GM23248 (cell line): ENCODE data around the gene CCDC187. TPM values are rescaled to one million over a fixed set of nuclear protein-coding genes. Genes with fewer than 3 reads are reported as not detected.

ENCODE experiments used
- DNase-seq: peaks from one replicate; pipeline ENCODE4 v3.0.0-alpha.2; 2015
- H2AFZ ChIP-seq: fragments of 200-600 bp; sonication (generic); 2 replicates; pipeline ENCODE4 v1.6.1; 2016; ENCODE audit warnings: antibody characterized with exemption
- H3F3A ChIP-seq: fragments of 200-600 bp; sonication (generic); 2 replicates; pipeline ENCODE4 v1.6.1; 2016; ENCODE audit warnings: mild to moderate bottlenecking, antibody characterized with exemption, mixed run types; ENCODE audit not compliant: insufficient read depth
- H3K27ac ChIP-seq: fragments of 200-600 bp; sonication (generic); 2 replicates; pipeline ENCODE4 v1.5.1; 2016; ENCODE audit warnings: mild to moderate bottlenecking
- H3K27me3 ChIP-seq: fragments of 200-600 bp; sonication (generic); replicated peaks from 2 replicates; pipeline ENCODE4 v1.6.1; 2016; ENCODE audit warnings: mild to moderate bottlenecking; ENCODE audit not compliant: insufficient read depth
- H3K36me3 ChIP-seq: fragments of 200-600 bp; sonication (generic); 2 replicates; pipeline ENCODE4 v1.6.1; 2016; ENCODE audit warnings: low read depth, mild to moderate bottlenecking
- H3K4me1 ChIP-seq: fragments of 200-600 bp; sonication (generic); 2 replicates; pipeline ENCODE4 v1.6.1; 2016; ENCODE audit warnings: mild to moderate bottlenecking; ENCODE audit not compliant: insufficient read depth
- H3K4me2 ChIP-seq: fragments of 200-600 bp; sonication (generic); one replicate; pipeline ENCODE4 v1.6.1; 2016; ENCODE audit warnings: mild to moderate bottlenecking; ENCODE audit not compliant: unreplicated experiment
- H3K4me3 ChIP-seq: fragments of 200-600 bp; sonication (generic); 2 replicates; pipeline ENCODE4 v1.5.1; 2016; ENCODE audit warnings: mild to moderate bottlenecking
- H3K79me2 ChIP-seq: fragments of 200-600 bp; sonication (generic); 2 replicates; pipeline ENCODE4 v1.6.1; 2016; ENCODE audit warnings: mild to moderate bottlenecking; ENCODE audit not compliant: insufficient read depth
- H3K9ac ChIP-seq: fragments of 200-600 bp; sonication (generic); 2 replicates; pipeline ENCODE4 v1.6.1; 2016; ENCODE audit warnings: mild to moderate bottlenecking
- H3K9me2 ChIP-seq: fragments of 200-600 bp; sonication (generic); 2 replicates; pipeline ENCODE4 v1.6.1; 2016; ENCODE audit warnings: mixed run types, mild to moderate bottlenecking, moderate library complexity; ENCODE audit not compliant: insufficient read depth
- H3K9me3 ChIP-seq: fragments of 200-600 bp; sonication (generic); one replicate; pipeline ENCODE4 v1.6.1; 2017; ENCODE audit warnings: low read depth
- H4K20me1 ChIP-seq: fragments of 200-600 bp; sonication (generic); 2 replicates; pipeline ENCODE4 v1.6.0; 2016; ENCODE audit not compliant: insufficient read depth
- EZH2 ChIP-seq: fragments of 200-600 bp; sonication (generic); IDR thresholded peaks from 2 replicates; pipeline ENCODE4 v1.6.1; 2018; ENCODE audit warnings: antibody characterized with exemption, mild to moderate bottlenecking; ENCODE audit not compliant: insufficient read depth, poor library complexity, severe bottlenecking
- EZH2phosphoT487 ChIP-seq: fragments of 200-600 bp; sonication (generic); IDR thresholded peaks from 2 replicates; pipeline ENCODE4 v1.6.1; 2018; ENCODE audit warnings: antibody characterized with exemption, moderate library complexity, mild to moderate bottlenecking, low read depth; ENCODE audit not compliant: insufficient read depth
- WGBS, 2 experiments: methylation state at CpG; one replicate each; pipeline ENCODE4 v1.1.6; 2015 to 2017; ENCODE audit warnings: low lambda C conversion rate in 2 of 2, low coverage in 1 of 2; ENCODE audit errors: missing lambda C conversion rate in 2 of 2; 5-methylcytosine and 5-hydroxymethylcytosine counted together
- in situ Hi-C: fragments of 300-500 bp; cut with MboI; formaldehyde crosslinking; loops from 2 replicates; pipeline ENCODE4 v1.15.0; 2020
- polyA plus RNA-seq: library from polyadenylated mRNA; unstranded; fragments of >200 nt; fragmentation: Nextera tagmentation; extraction: Ambion mirVana; gene quantifications from 2 replicates; pipeline ENCODE4 v1.2.1, GENCODE V29; 2016
- total RNA-seq: library from RNA; depleted of rRNA; stranded (reverse); fragments of >200 nt; shearing (Covaris generic); gene quantifications from 2 replicates; pipeline ENCODE4 v1.2.3, GENCODE V29; 2014

CCDC187 gene
- total and polyA plus RNA-seq, 2 experiments from 2014 or later: not detected

- TF ChIP-seq EZH2: no peak
- no peak for TF ChIP-seq EZH2phosphoT487
- Histone ChIP-seq H3K9me2 (no peaks in the 10 kb centered on the region), H3K27me3 (no peaks in the 10 kb centered on the region), H3K36me3 (no peaks in the 10 kb centered on the region; the same call in 1 of the 2 replicates), H4K20me1 (no peaks in the 10 kb centered on the region), H3K4me1 (peaks cover 14% of the 10 kb centered on the region), H3K27ac (no peak overlapping the region), H3K9ac (no peak overlapping the region), H2AFZ (no peak overlapping the region), H3K79me2 (no peaks in the 10 kb centered on the region), H3K4me2 (no peak overlapping the region), H3K9me3 (no peaks in the 10 kb centered on the region), H3F3A (peaks cover 8% of the 10 kb centered on the region; the same call in 1 of the 2 replicates), H3K4me3 (no peak overlapping the region)
- WGBS, 2 experiments: 82 to 84% methylated on average over 17 of the region's 18 CpGs
- in situ Hi-C loops: no loop called here
- DNase-seq: no peak
Observed at GRCh38 chr9:136341042-136341655, 37.3 kb upstream of the CCDC187 start.

GRCh38 chr9:136340356-136341041 is 36.6 kb upstream of the CCDC187 start:
- WGBS, 2 experiments: 91 to 93% methylated on average over 26 to 28 of the region's 28 CpGs
- no peak overlapping the region for H3K27ac ChIP-seq
- DNase-seq: no peak
- no peaks in the 10 kb centered on the region for H4K20me1 ChIP-seq
- H3K9me2 ChIP-seq: no peaks in the 10 kb centered on the region
- in situ Hi-C loops: no loop called here
- no peak overlapping the region for H3K4me3 ChIP-seq
- H3F3A ChIP-seq: peaks cover 8% of the 10 kb centered on the region; the same call in 1 of the 2 replicates
- H3K4me1 ChIP-seq: peaks cover 9% of the 10 kb centered on the region; the same call in 1 of the 2 replicates
- no peak overlapping the region for H2AFZ ChIP-seq
- TF ChIP-seq EZH2: no peak
- no peak for TF ChIP-seq EZH2phosphoT487
- H3K4me2 ChIP-seq: no peak overlapping the region
- H3K36me3 ChIP-seq: no peaks in the 10 kb centered on the region; the same call in 1 of the 2 replicates
- no peak overlapping the region for H3K9ac ChIP-seq
- H3K27me3 ChIP-seq: no peaks in the 10 kb centered on the region
- H3K9me3 ChIP-seq: no peaks in the 10 kb centered on the region
- H3K79me2 ChIP-seq: no peaks in the 10 kb centered on the region

- Histone ChIP-seq H3K9ac (no peak overlapping the region), H3K27me3 (no peaks in the 10 kb centered on the region), H4K20me1 (no peaks in the 10 kb centered on the region), H3K36me3 (no peaks in the 10 kb centered on the region; the same call in 1 of the 2 replicates), H2AFZ (no peak overlapping the region), H3K9me3 (no peaks in the 10 kb centered on the region), H3K79me2 (no peaks in the 10 kb centered on the region), H3K4me3 (no peak overlapping the region), H3K4me2 (no peak overlapping the region), H3K9me2 (no peaks in the 10 kb centered on the region), H3K27ac (no peak overlapping the region), H3F3A (peaks cover 7% of the 10 kb centered on the region; the same call in 1 of the 2 replicates), H3K4me1 (peaks cover 3% of the 10 kb centered on the region; the same call in 1 of the 2 replicates)
- DNase-seq: no peak
- TF ChIP-seq EZH2phosphoT487: no peak
- no peak for TF ChIP-seq EZH2
- 90 to 95% methylated on average over 12 of the region's 12 CpGs for WGBS, 2 experiments
- in situ Hi-C loops: no loop called here
Observed at GRCh38 chr9:136339958-136340310, 36.0 kb upstream of the CCDC187 start.

GRCh38 chr9:136339173-136339957 is 35.5 kb upstream of the CCDC187 start:
- H3K9me2 ChIP-seq: no peaks in the 10 kb centered on the region
- WGBS, 2 experiments: 81 to 85% methylated on average over 22 to 32 of the region's 32 CpGs
- no peak overlapping the region for H3K27ac ChIP-seq
- no peak for TF ChIP-seq EZH2phosphoT487
- no peak for TF ChIP-seq EZH2
- 0 out of 2 replicates have a peak, but pooled peaks cover under 1% of the 10 kb centered on the region for H3K79me2 ChIP-seq
- H3K36me3 ChIP-seq: no peaks in the 10 kb centered on the region; the same call in 1 of the 2 replicates
- H4K20me1 ChIP-seq: no peaks in the 10 kb centered on the region
- no peaks in the 10 kb centered on the region for H3K27me3 ChIP-seq
- H3K4me1 ChIP-seq: no peaks in the 10 kb centered on the region
- in situ Hi-C loops: no loop called here
- H3F3A ChIP-seq: peaks cover 2% of the 10 kb centered on the region; the same call in 1 of the 2 replicates
- no peak overlapping the region for H2AFZ ChIP-seq
- H3K9ac ChIP-seq: no peak overlapping the region
- DNase-seq: peak; percentile 64
- no peak overlapping the region for H3K4me2 ChIP-seq
- H3K4me3 ChIP-seq: no peak overlapping the region
- H3K9me3 ChIP-seq: no peaks in the 10 kb centered on the region
